Kidney (tissue), 14 donors: ENCODE results near the gene RNU7-1. TPM values are rescaled to one million over a fixed set of nuclear protein-coding genes. Genes with fewer than 3 reads are reported as not detected.
A peak's percentile ranks its signal among the peaks of the same experiment; 100 is the strongest.

Source experiments
- DNase-seq, 5 donors: peaks; one replicate each; pipeline ENCODE4 v3.0.0-alpha.2; 2013 to 2020
- FAIRE-seq: peaks from 2 replicates; lab custom pipeline; 2012; peaks lifted over from hg19 to GRCh38; lab: Jason Lieb, UNC
- H3K27ac ChIP-seq, 2 donors: one replicate each; pipeline ENCODE4 v1.7.0; 2013; ENCODE audit warnings: low read depth in 2 of 2, low read length in 2 of 2, inconsistent platforms in 1 of 2
- H3K27me3 ChIP-seq: one replicate; pipeline ENCODE4 v1.7.1; 2013; ENCODE audit warnings: low read length, inconsistent platforms; ENCODE audit not compliant: control insufficient read depth, insufficient read depth
- H3K36me3 ChIP-seq, 3 donors: one replicate each; pipeline versions ENCODE4 v1.7.0 to v1.7.1; 2013; ENCODE audit warnings: low read length in 3 of 3, control low read depth in 1 of 3, inconsistent platforms in 1 of 3; ENCODE audit not compliant: insufficient read depth in 3 of 3, control insufficient read depth in 2 of 3
- H3K4me1 ChIP-seq, 3 donors: one replicate each; pipeline versions ENCODE4 v1.7.0 to v1.7.1; 2013; ENCODE audit warnings: low read length in 3 of 3, inconsistent platforms in 1 of 3, low read depth in 1 of 3; ENCODE audit not compliant: control insufficient read depth in 2 of 3, insufficient read depth in 2 of 3
- H3K4me3 ChIP-seq, 3 donors: one replicate each; pipeline versions ENCODE4 v1.7.0 to v1.8.1; 2013; ENCODE audit warnings: low read length in 3 of 3, control low read depth in 1 of 3, inconsistent platforms in 1 of 3
- H3K9ac ChIP-seq, 3 donors: one replicate each; pipeline versions ENCODE4 v1.7.0 to v1.7.1; 2013; ENCODE audit warnings: low read length in 3 of 3, control low read depth in 1 of 3, inconsistent platforms in 1 of 3
- H3K9me3 ChIP-seq, 3 donors: one replicate each; pipeline versions ENCODE4 v1.7.0 to v1.7.1; 2013; ENCODE audit warnings: low read length in 3 of 3, control low read depth in 1 of 3, inconsistent platforms in 1 of 3; ENCODE audit not compliant: control insufficient read depth in 2 of 3, insufficient read depth in 1 of 3
- intact Hi-C: fragments of 100-400 bp; cut with DNase I; formaldehyde crosslinking; loops from one replicate; pipeline ENCODE4 v1.11.1; 2022
- polyA plus RNA-seq: library from polyadenylated mRNA; stranded (reverse); fragments of 350-450 nt; fragmentation: Illumina TruSeq; extraction: RNeasy Lipid Tissue Mini Kit (QIAGEN cat#74804); gene quantifications from one replicate; pipeline ENCODE4 v1.2.3, GENCODE V29; 2014; ENCODE audit warnings: low read depth, low replicate concordance; ENCODE audit not compliant: insufficient read depth
- total RNA-seq: library from RNA; stranded (reverse); fragmentation: NEBNext Ultra II Directional; extraction: Animal tissue kit (Norgen Biotek cat#: 25700); gene quantifications from one replicate; pipeline ENCODE4 v1.2.1, GENCODE V29; 2021
- TF ChIP-seq, protein P1 (sequence below): IDR thresholded peaks from 3 replicates; pipeline ENCODE4 v1.5.1; 2012; ENCODE audit warnings: mild to moderate bottlenecking, moderate library complexity, borderline replicate concordance; ENCODE audit not compliant: insufficient read depth; ENCODE audit errors: extremely low read depth
- donor health status: control.
- donor health status: control.
- donor health status: control.
- donor health status: control.
- donor health status: control.
- donor health status: DM: yes; HTN: yes; CAD: no.
- donor health status: Normal renal cell carcinoma (clear cell type).

Gene RNU7-1
- total and polyA plus RNA-seq, 2 donors from 2014 or later = not detected

DNA sequence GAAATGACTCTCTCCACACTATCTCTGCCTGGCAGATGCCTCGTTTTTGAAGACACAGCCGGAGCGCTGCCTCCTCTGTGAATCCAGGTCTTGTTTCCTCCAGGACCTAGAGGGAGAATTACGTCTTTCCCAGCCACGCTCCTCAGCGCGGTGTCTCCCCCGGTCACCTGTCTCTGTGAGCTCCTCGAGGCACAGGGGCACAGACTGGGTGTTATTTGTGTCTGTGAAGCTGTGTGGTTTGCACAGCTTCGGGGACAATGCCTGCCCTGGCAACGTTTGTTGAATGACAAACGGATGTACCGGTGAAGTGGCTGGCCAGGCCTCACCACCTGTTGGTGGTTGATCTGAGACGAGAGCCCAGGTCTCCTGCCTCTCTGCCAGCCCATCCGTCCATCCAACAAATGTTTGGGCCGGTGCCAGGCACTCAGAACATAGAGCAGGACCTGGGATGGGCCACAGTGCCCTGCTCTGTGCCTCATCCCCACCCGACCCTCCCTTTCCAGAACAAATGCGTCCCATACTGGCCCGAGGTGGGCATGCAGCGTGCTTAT, 13.6 kb downstream of the RNU7-1 start:
- H3K9me3 ChIP-seq = no peaks in the 10 kb centered on the region
- H3K27ac ChIP-seq = no peak overlapping the region
- DNase-seq (no peak), FAIRE-seq (no peak)
- no peak overlapping the region for H3K4me3 ChIP-seq
- H3K27me3 ChIP-seq = no peaks in the 10 kb centered on the region
- intact Hi-C loops = no loop called here
- peaks cover 0 to 23% (median 7%) of the 10 kb centered on the region in 3 donors for H3K4me1 ChIP-seq
- H3K36me3 ChIP-seq = peaks cover 0 to 5% (median 0%) of the 10 kb centered on the region in 3 donors
- no peak overlapping the region for H3K9ac ChIP-seq
- TF ChIP-seq, protein P1, sequence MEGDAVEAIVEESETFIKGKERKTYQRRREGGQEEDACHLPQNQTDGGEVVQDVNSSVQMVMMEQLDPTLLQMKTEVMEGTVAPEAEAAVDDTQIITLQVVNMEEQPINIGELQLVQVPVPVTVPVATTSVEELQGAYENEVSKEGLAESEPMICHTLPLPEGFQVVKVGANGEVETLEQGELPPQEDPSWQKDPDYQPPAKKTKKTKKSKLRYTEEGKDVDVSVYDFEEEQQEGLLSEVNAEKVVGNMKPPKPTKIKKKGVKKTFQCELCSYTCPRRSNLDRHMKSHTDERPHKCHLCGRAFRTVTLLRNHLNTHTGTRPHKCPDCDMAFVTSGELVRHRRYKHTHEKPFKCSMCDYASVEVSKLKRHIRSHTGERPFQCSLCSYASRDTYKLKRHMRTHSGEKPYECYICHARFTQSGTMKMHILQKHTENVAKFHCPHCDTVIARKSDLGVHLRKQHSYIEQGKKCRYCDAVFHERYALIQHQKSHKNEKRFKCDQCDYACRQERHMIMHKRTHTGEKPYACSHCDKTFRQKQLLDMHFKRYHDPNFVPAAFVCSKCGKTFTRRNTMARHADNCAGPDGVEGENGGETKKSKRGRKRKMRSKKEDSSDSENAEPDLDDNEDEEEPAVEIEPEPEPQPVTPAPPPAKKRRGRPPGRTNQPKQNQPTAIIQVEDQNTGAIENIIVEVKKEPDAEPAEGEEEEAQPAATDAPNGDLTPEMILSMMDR = no peak

GRCh38 chr12:6957741-6958608, 14.4 kb downstream of the RNU7-1 start:
- FAIRE-seq (no peak), DNase-seq (peak in 1 of 5 donors; percentile 75)
- Histone ChIP-seq H3K4me3 (no peak overlapping the region), H3K36me3 (peaks cover 0 to 5% (median 0%) of the 10 kb centered on the region in 3 donors), H3K27ac (peak overlapping the region in 1 of 2 donors; percentile 51), H3K4me1 (peaks cover 0 to 25% (median 9%) of the 10 kb centered on the region in 3 donors), H3K27me3 (no peaks in the 10 kb centered on the region), H3K9ac (no peak overlapping the region), H3K9me3 (no peaks in the 10 kb centered on the region)
- TF ChIP-seq, protein P1 = no peak
- intact Hi-C loops = no loop called here

- DNase-seq = peak in 1 of 5 donors; percentile 68
- peak overlapping the region in 1 of 3 donors; percentile 21 for H3K4me3 ChIP-seq
- peak overlapping the region; percentile 51 to 63 for H3K27ac ChIP-seq
- H3K9me3 ChIP-seq = no peaks in the 10 kb centered on the region
- TF ChIP-seq, protein P1 = no peak
- H3K36me3 ChIP-seq = peaks cover 0 to 5% (median 0%) of the 10 kb centered on the region in 3 donors
- H3K9ac ChIP-seq = peak overlapping the region in 1 of 3 donors; percentile 34
- no peaks in the 10 kb centered on the region for H3K27me3 ChIP-seq
- H3K4me1 ChIP-seq = peaks cover 0 to 25% (median 9%) of the 10 kb centered on the region in 3 donors
- intact Hi-C loops = no loop called here
- FAIRE-seq = no peak
These were observed 15.0 kb downstream of the RNU7-1 start for GRCh38 chr12:6958609-6959057.
